H1 (cell line): ENCODE results near the gene SH3GL2. TPM values are rescaled to one million over a fixed set of nuclear protein-coding genes. Genes with fewer than 3 reads are reported as not detected.

Experiments
- CTCF ChIA-PET: fragments of 300-600 bp; sonication (Branson Sonifier 250); formaldehyde crosslinking; loops from one replicate; lab custom pipeline; 2021; ENCODE audit not compliant: partially characterized antibody; lab: Charles Lee
- POLR2A ChIA-PET: fragments of 300-600 bp; sonication (Branson Sonifier 250); formaldehyde crosslinking; loops from one replicate; lab custom pipeline; 2021; ENCODE audit warnings: inconsistent platforms; ENCODE audit not compliant: partially characterized antibody; lab: Charles Lee
- DNase-seq, 2 experiments: peaks; one replicate each; pipeline versions ENCODE4 v3.0.0 to v3.0.0-alpha.2; 2010 to 2022; ENCODE audit warnings: low spot score in 2 of 2, low read depth in 1 of 2, mixed read lengths in 1 of 2
- FAIRE-seq: peaks from 2 replicates; lab custom pipeline; 2011; peaks lifted over from hg19 to GRCh38; lab: Jason Lieb, UNC
- H2AFZ ChIP-seq: 2 replicates; pipeline ENCODE4 v1.8.1; 2012; ENCODE audit warnings: low read length, inconsistent platforms
- H2AK5ac ChIP-seq: 2 replicates; pipeline ENCODE4 v1.6.1; 2013; ENCODE audit warnings: low read depth, low read length
- H2BK120ac ChIP-seq: replicated peaks from 2 replicates; pipeline ENCODE3; 2013; ENCODE audit warnings: low read depth, low read length, inconsistent platforms
- H2BK12ac ChIP-seq: 2 replicates; pipeline ENCODE4 v1.6.1; 2013; ENCODE audit warnings: low read depth, low read length
- H2BK15ac ChIP-seq: 2 replicates; pipeline ENCODE4 v1.6.1; 2013; ENCODE audit warnings: low read length
- H2BK20ac ChIP-seq: 2 replicates; pipeline ENCODE4 v1.6.1; 2013; ENCODE audit warnings: low read length
- H2BK5ac ChIP-seq: 2 replicates; pipeline ENCODE4 v1.6.1; 2013; ENCODE audit warnings: low read depth, low read length
- H3K14ac ChIP-seq: 2 replicates; pipeline ENCODE4 v1.6.1; 2013; ENCODE audit warnings: inconsistent platforms; ENCODE audit not compliant: insufficient read length
- H3K18ac ChIP-seq: 2 replicates; pipeline ENCODE4 v1.6.1; 2013; ENCODE audit warnings: low read length; ENCODE audit errors: extremely low read depth
- H3K23ac ChIP-seq: 2 replicates; pipeline ENCODE4 v1.6.1; 2013; ENCODE audit warnings: inconsistent platforms; ENCODE audit not compliant: insufficient read length
- H3K23me2 ChIP-seq: 2 replicates; pipeline ENCODE4 v1.6.1; 2013; ENCODE audit warnings: low read depth, low read length
- H3K27ac ChIP-seq: 2 replicates; pipeline ENCODE4 v1.6.1; 2011; ENCODE audit warnings: low read depth, low read length, inconsistent platforms
- H3K27me3 ChIP-seq, 4 experiments: replicated peaks in 1 of 4; 1 replicate in 1 of 4; 2 replicates in 3 of 4; pipeline versions ENCODE4 v1.6.1 to v1.8.1; 2011 to 2013; ENCODE audit warnings: low read length in 3 of 4, mild to moderate bottlenecking in 3 of 4, inconsistent platforms in 2 of 4, mixed read lengths in 2 of 4, moderate library complexity in 1 of 4; ENCODE audit not compliant: control insufficient read depth in 3 of 4, insufficient read depth in 3 of 4; ENCODE audit errors: extremely low read depth in 1 of 4
- H3K36me3 ChIP-seq, 4 experiments: 2 replicates each; pipeline versions ENCODE4 v1.6.1 to v1.8.1; 2011 to 2013; ENCODE audit warnings: mild to moderate bottlenecking in 4 of 4, low read length in 3 of 4, moderate library complexity in 2 of 4, control low read depth in 1 of 4, inconsistent platforms in 1 of 4; ENCODE audit not compliant: insufficient read depth in 4 of 4, control insufficient read depth in 2 of 4
- H3K4ac ChIP-seq: replicated peaks from 2 replicates; pipeline ENCODE3; 2013; ENCODE audit warnings: low read length, low read depth, mixed read lengths, inconsistent platforms; ENCODE audit not compliant: insufficient read length
- H3K4me1 ChIP-seq, 4 experiments: replicated peaks in 1 of 4; 1 replicate in 1 of 4; 2 replicates in 3 of 4; pipeline versions ENCODE4 v1.6.1 to v1.8.1; 2011 to 2013; ENCODE audit warnings: low read length in 3 of 4, inconsistent platforms in 2 of 4, mixed read lengths in 1 of 4; ENCODE audit not compliant: insufficient read depth in 4 of 4, control insufficient read depth in 3 of 4
- H3K4me2 ChIP-seq, 2 experiments: 2 replicates each; pipeline versions ENCODE4 v1.6.1 to v1.8.1; 2011 to 2013; ENCODE audit warnings: low read depth in 2 of 2, low read length in 2 of 2, control low read depth in 1 of 2, inconsistent platforms in 1 of 2, mild to moderate bottlenecking in 1 of 2; ENCODE audit not compliant: insufficient read depth in 1 of 2
- H3K4me3 ChIP-seq, 4 experiments: fragments of 200-600, 300-600 bp in 1 of 4; sonication (generic), shearing (Covaris generic), sonication (Bioruptor Twin) in 1 of 4; 2 replicates each; pipeline versions ENCODE4 v1.5.1 to v1.8.1; 2011 to 2016; ENCODE audit warnings: low read length in 4 of 4, low read depth in 3 of 4, control low read depth in 2 of 4, inconsistent platforms in 2 of 4, mild to moderate bottlenecking in 2 of 4, mixed read lengths in 1 of 4, moderate library complexity in 1 of 4; ENCODE audit not compliant: insufficient read depth in 2 of 4; ENCODE audit errors: extremely low read depth in 1 of 4
- H3K56ac ChIP-seq: replicated peaks from 2 replicates; pipeline ENCODE3; 2013; ENCODE audit warnings: low read depth, mild to moderate bottlenecking, mixed read lengths, low read length, inconsistent platforms; ENCODE audit not compliant: insufficient read length
- H3K79me1 ChIP-seq: 2 replicates; pipeline ENCODE4 v1.6.1; 2013; ENCODE audit warnings: low read depth, low read length, control low read depth
- H3K79me2 ChIP-seq, 2 experiments: 2 replicates each; pipeline versions ENCODE4 v1.6.1 to v1.8.1; 2012 to 2013; ENCODE audit warnings: low read length in 2 of 2, mild to moderate bottlenecking in 2 of 2, inconsistent platforms in 1 of 2; ENCODE audit not compliant: insufficient read depth in 2 of 2, control insufficient read depth in 1 of 2
- H3K9ac ChIP-seq, 4 experiments: replicated peaks in 1 of 4; 1 replicate in 1 of 4; 2 replicates in 3 of 4; pipeline versions ENCODE4 v1.6.1 to v1.8.1; 2011 to 2013; ENCODE audit warnings: low read depth in 3 of 4, low read length in 3 of 4, control low read depth in 2 of 4, mild to moderate bottlenecking in 2 of 4, moderate library complexity in 2 of 4, inconsistent platforms in 1 of 4; ENCODE audit errors: extremely low read depth in 1 of 4
- H3K9me3 ChIP-seq, 2 experiments: 2 replicates each; pipeline versions ENCODE4 v1.6.1 to v1.8.1; 2012 to 2013; ENCODE audit warnings: mild to moderate bottlenecking in 2 of 2, moderate library complexity in 2 of 2, control low read depth in 1 of 2, inconsistent platforms in 1 of 2, low read depth in 1 of 2, low read length in 1 of 2, mixed read lengths in 1 of 2; ENCODE audit not compliant: insufficient read depth in 2 of 2
- H4K20me1 ChIP-seq, 2 experiments: replicated peaks in 1 of 2; 2 replicates each; pipeline versions ENCODE3 to v1.8.1; 2011 to 2013; ENCODE audit warnings: inconsistent platforms in 2 of 2, low read length in 2 of 2, mild to moderate bottlenecking in 1 of 2; ENCODE audit not compliant: insufficient read depth in 2 of 2, control insufficient read depth in 1 of 2
- H4K5ac ChIP-seq: 2 replicates; pipeline ENCODE4 v1.6.1; 2013; ENCODE audit warnings: low read length, low read depth, mixed read lengths, inconsistent platforms; ENCODE audit not compliant: insufficient read length
- H4K8ac ChIP-seq: 2 replicates; pipeline ENCODE4 v1.8.0; 2013; ENCODE audit warnings: mild to moderate bottlenecking, moderate library complexity, low read length, inconsistent platforms; ENCODE audit not compliant: insufficient read depth; ENCODE audit errors: extremely low read depth
- H4K91ac ChIP-seq: replicated peaks from 2 replicates; pipeline ENCODE3; 2013; ENCODE audit warnings: low read length, mixed read lengths, inconsistent platforms; ENCODE audit not compliant: insufficient read length
- ATF2 ChIP-seq: IDR thresholded peaks from 2 replicates; pipeline ENCODE4 v1.6.1; 2012; ENCODE audit warnings: low read length, inconsistent platforms
- CTBP2 ChIP-seq: IDR thresholded peaks from 2 replicates; pipeline ENCODE4 v1.7.0; 2011; ENCODE audit warnings: borderline replicate concordance, mild to moderate bottlenecking, moderate library complexity, mixed read lengths, low read length; ENCODE audit not compliant: insufficient read depth, insufficient read length
- EGR1 ChIP-seq: IDR thresholded peaks from 2 replicates; pipeline ENCODE4 v1.6.1; 2011; ENCODE audit warnings: low read depth, low read length, borderline replicate concordance
- FOSL1 ChIP-seq: IDR thresholded peaks from 2 replicates; pipeline ENCODE4 v1.6.1; 2011; ENCODE audit warnings: mild to moderate bottlenecking, low read depth, low read length, moderate library complexity; ENCODE audit not compliant: insufficient read depth
- HDAC2 ChIP-seq, 2 experiments: fragments of 300-600 bp in 1 of 2; sonication (generic) in 1 of 2; IDR thresholded peaks; 2 replicates each; pipeline ENCODE4 v1.6.1; 2011 to 2012; ENCODE audit warnings: low read depth in 2 of 2, low read length in 2 of 2, mild to moderate bottlenecking in 2 of 2, moderate library complexity in 2 of 2, borderline replicate concordance in 1 of 2, inconsistent platforms in 1 of 2
- RFX5 ChIP-seq: IDR thresholded peaks from 2 replicates; pipeline ENCODE4 v1.6.1; 2011; ENCODE audit warnings: low read depth, low read length, improper control_type of control experiment, borderline replicate concordance
- RXRA ChIP-seq: IDR thresholded peaks from 2 replicates; pipeline ENCODE4 v1.6.1; 2011; ENCODE audit warnings: low read depth, mild to moderate bottlenecking, low read length, moderate library complexity; ENCODE audit not compliant: insufficient read depth
- SIX5 ChIP-seq: IDR thresholded peaks from 2 replicates; pipeline ENCODE4 v1.6.1; 2011; ENCODE audit warnings: mild to moderate bottlenecking, low read depth, low read length
- TAF1 ChIP-seq: IDR thresholded peaks from 2 replicates; pipeline ENCODE4 v1.6.1; 2011; ENCODE audit warnings: mild to moderate bottlenecking, low read depth, low read length
- USF2 ChIP-seq: IDR thresholded peaks from 2 replicates; pipeline ENCODE4 v1.6.1; 2011; ENCODE audit warnings: low read length, improper control_type of control experiment
- YY1 ChIP-seq: IDR thresholded peaks from 2 replicates; pipeline ENCODE4 v1.6.1; 2011; ENCODE audit warnings: low read depth, mild to moderate bottlenecking, low read length
- WGBS, 2 experiments: shearing (Covaris generic) in 1 of 2; methylation state at CpG; one replicate each; pipeline versions ENCODE4 v1.1.6 to v1.1.7; 2013 to 2015; ENCODE audit warnings: low lambda C conversion rate in 2 of 2, mixed read lengths in 2 of 2, inconsistent platforms in 1 of 2, low coverage in 1 of 2, missing lambda C conversion rate in 1 of 2; ENCODE audit not compliant: insufficient replicate concordance in 2 of 2, insufficient coverage in 1 of 2, insufficient read length in 1 of 2; ENCODE audit errors: extremely low coverage in 1 of 2, missing lambda C conversion rate in 1 of 2; 5-methylcytosine and 5-hydroxymethylcytosine counted together
- polyA plus RNA-seq, 7 experiments: library from polyadenylated mRNA; depleted of rRNA in 3 of 7; stranded (reverse) in 5 of 7; unstranded in 2 of 7; fragments of >200 nt in 5 of 7; fragments of 200-250 nt in 2 of 7; gene quantifications; 1 replicate in 5 of 7; 2 replicates in 1 of 7; 4 replicates in 1 of 7; pipeline versions ENCODE4 v1.2.1 to v1.2.3, GENCODE V29; 2011 to 2013; ENCODE audit warnings: missing spikeins in 2 of 7, mixed read lengths in 2 of 7
- total RNA-seq: library from RNA; stranded (reverse); fragmentation: NEBNext Ultra II Directional; extraction: Animal tissue kit (Norgen Biotek cat#: 25700); gene quantifications from 2 replicates; pipeline ENCODE4 v1.2.1, GENCODE V29; 2021

SH3GL2 gene
- total and polyA plus RNA-seq, 2 of the 8 experiments (the other 6 are each of a cell fraction or from before 2014, with no cell fraction given) = 4.7 to 5.3 TPM

GRCh38 chr9:17551023-17551422 lies 27.8 kb upstream of the SH3GL2 start:
- Histone ChIP-seq H3K9ac (no peak overlapping the region), H3K23ac (no peak overlapping the region), H3K79me2 (no peaks in the 10 kb centered on the region), H3K9me3 (peaks cover 0 to 4% of the 10 kb centered on the region in 2 experiments; a peak in 1 of 4 replicates), H2AFZ (no peak overlapping the region), H2AK5ac (no peak overlapping the region), H3K18ac (no peak overlapping the region), H2BK15ac (no peak overlapping the region), H4K20me1 (no peaks in the 10 kb centered on the region), H3K4ac (no peak overlapping the region), H3K4me3 (no peak overlapping the region), H3K27me3 (no peaks in the 10 kb centered on the region), H3K79me1 (no peaks in the 10 kb centered on the region), H3K4me2 (no peak overlapping the region), H2BK20ac (no peak overlapping the region), H2BK120ac (no peak overlapping the region), H2BK5ac (no peak overlapping the region), H3K36me3 (no peaks in the 10 kb centered on the region), H3K14ac (no peak overlapping the region), H3K27ac (no peak overlapping the region), H3K56ac (no peak overlapping the region), H4K91ac (no peak overlapping the region), H3K4me1 (no peaks in the 10 kb centered on the region), H2BK12ac (no peak overlapping the region), H4K5ac (no peak overlapping the region), H4K8ac (no peak overlapping the region), H3K23me2 (no peaks in the 10 kb centered on the region)
- DNase-seq (no peak), FAIRE-seq (no peak)
- POLR2A ChIA-PET = no interaction called here
- 81% methylated on average over 2 of the region's 2 CpGs; no CpG with 5 or more reads in 1 of the 2 experiments for WGBS, 2 experiments
- CTCF ChIA-PET = interaction anchor here (0.6 to 2.0 kb wide), 3 partner anchors 19 to 251 kb away, joined by 5 to 8 read pairs (median 5); no protein-coding TSS in a partner anchor
- TF ChIP-seq FOSL1 (no peak), CTBP2 (no peak), USF2 (no peak), YY1 (no peak), ATF2 (no peak), HDAC2 (IDR thresholded peaks at IDR 0.05; ENCODE audit: borderline replicate concordance in 1 of 2, low read depth in 2 of 2, low read length in 2 of 2) (no peak), EGR1 (no peak), RFX5 (no peak), TAF1 (no peak), RXRA (no peak), SIX5 (no peak)
